Measurements from ENCODE around the gene MRPL14. TPM values are rescaled to one million over a fixed set of nuclear protein-coding genes. Genes with fewer than 3 reads are reported as not detected.

The MRPL14 gene
- polyA plus RNA-seq, 2 donors, result 31.9 to 63.8 TPM

- Histone ChIP-seq H3K4me1 (ENCODE audit: control insufficient read depth in 2 of 2, insufficient read depth in 2 of 2, low read length in 1 of 2) (peaks cover 2% of the 10 kb centered on the region in 2 donors), H3K9me3 (ENCODE audit: control insufficient read depth in 2 of 2, insufficient read depth in 1 of 2, low read depth in 1 of 2, low read length in 1 of 2) (no peaks in the 10 kb centered on the region), H3K4me3 (ENCODE audit: low read depth in 1 of 2, low read length in 2 of 2) (no peak overlapping the region), H3K27ac (ENCODE audit: low read depth in 2 of 2, low read length in 1 of 2) (no peak overlapping the region), H3K27me3 (ENCODE audit: control insufficient read depth in 1 of 2, insufficient read depth in 2 of 2, low read length in 2 of 2) (no peaks in the 10 kb centered on the region), H3K36me3 (ENCODE audit: control insufficient read depth in 2 of 2, insufficient read depth in 2 of 2, low read length in 1 of 2) (no peaks in the 10 kb centered on the region)
- WGBS, 2 donors, result 61 to 75% methylated on average over 7 of the region's 7 CpGs
These were observed 38.9 kb upstream of the MRPL14 start for GRCh38 chr6:44166116-44166515.

GRCh38 chr6:44162876-44163625, 35.8 kb upstream of the MRPL14 start:
- no peaks in the 10 kb centered on the region for H3K4me1 ChIP-seq (ENCODE audit: control insufficient read depth in 2 of 2, insufficient read depth in 2 of 2, low read length in 1 of 2)
- no peak overlapping the region for H3K27ac ChIP-seq (ENCODE audit: low read depth in 2 of 2, low read length in 1 of 2)
- H3K36me3 ChIP-seq (ENCODE audit: control insufficient read depth in 2 of 2, insufficient read depth in 2 of 2, low read length in 1 of 2), result no peaks in the 10 kb centered on the region
- no peaks in the 10 kb centered on the region for H3K27me3 ChIP-seq (ENCODE audit: control insufficient read depth in 1 of 2, insufficient read depth in 2 of 2, low read length in 2 of 2)
- no peaks in the 10 kb centered on the region for H3K9me3 ChIP-seq (ENCODE audit: control insufficient read depth in 2 of 2, insufficient read depth in 1 of 2, low read depth in 1 of 2, low read length in 1 of 2)
- WGBS, 2 donors, result 78 to 79% methylated on average over 8 of the region's 8 CpGs
- no peak overlapping the region for H3K4me3 ChIP-seq (ENCODE audit: low read depth in 1 of 2, low read length in 2 of 2)

GRCh38 chr6:44161997-44162338, 34.7 kb upstream of the MRPL14 start:
- Histone ChIP-seq H3K27ac (ENCODE audit: low read depth in 2 of 2, low read length in 1 of 2) (no peak overlapping the region), H3K27me3 (ENCODE audit: control insufficient read depth in 1 of 2, insufficient read depth in 2 of 2, low read length in 2 of 2) (no peaks in the 10 kb centered on the region), H3K36me3 (ENCODE audit: control insufficient read depth in 2 of 2, insufficient read depth in 2 of 2, low read length in 1 of 2) (no peaks in the 10 kb centered on the region), H3K4me3 (ENCODE audit: low read depth in 1 of 2, low read length in 2 of 2) (no peak overlapping the region), H3K9me3 (ENCODE audit: control insufficient read depth in 2 of 2, insufficient read depth in 1 of 2, low read depth in 1 of 2, low read length in 1 of 2) (no peaks in the 10 kb centered on the region), H3K4me1 (ENCODE audit: control insufficient read depth in 2 of 2, insufficient read depth in 2 of 2, low read length in 1 of 2) (peaks cover 0 to under 1% of the 10 kb centered on the region in 2 donors)
- WGBS, 2 donors, result 71 to 72% methylated on average over 8 of the region's 8 CpGs

- no peaks in the 10 kb centered on the region for H3K27me3 ChIP-seq (ENCODE audit: control insufficient read depth in 1 of 2, insufficient read depth in 2 of 2, low read length in 2 of 2)
- no peaks in the 10 kb centered on the region for H3K9me3 ChIP-seq (ENCODE audit: control insufficient read depth in 2 of 2, insufficient read depth in 1 of 2, low read depth in 1 of 2, low read length in 1 of 2)
- H3K4me1 ChIP-seq (ENCODE audit: control insufficient read depth in 2 of 2, insufficient read depth in 2 of 2, low read length in 1 of 2), result peaks cover 0 to 2% of the 10 kb centered on the region in 2 donors
- 79 to 88% methylated on average over 5 of the region's 5 CpGs for WGBS, 2 donors
- no peak within 1 kb of the TSS for H3K4me3 ChIP-seq (ENCODE audit: low read depth in 1 of 2, low read length in 2 of 2)
- H3K27ac ChIP-seq (ENCODE audit: low read depth in 2 of 2, low read length in 1 of 2), result no peak within 1 kb of the TSS
- H3K36me3 ChIP-seq (ENCODE audit: control insufficient read depth in 2 of 2, insufficient read depth in 2 of 2, low read length in 1 of 2), result peaks cover 0 to 2% of the 10 kb centered on the region in 2 donors
These were observed 31.5 kb upstream of the MRPL14 start, which contains the start of gene CAPN11 for GRCh38 chr6:44158770-44159228. Gene CAPN11 (plus strand): TSS chr6:44158820. CDS start chr6:44158849, 29 bp downstream.

- Histone ChIP-seq H3K9me3 (ENCODE audit: control insufficient read depth in 2 of 2, insufficient read depth in 1 of 2, low read depth in 1 of 2, low read length in 1 of 2) (no peaks in the 10 kb centered on the region), H3K27me3 (ENCODE audit: control insufficient read depth in 1 of 2, insufficient read depth in 2 of 2, low read length in 2 of 2) (no peaks in the 10 kb centered on the region), H3K4me3 (ENCODE audit: low read depth in 1 of 2, low read length in 2 of 2) (no peak overlapping the region), H3K4me1 (ENCODE audit: control insufficient read depth in 2 of 2, insufficient read depth in 2 of 2, low read length in 1 of 2) (peaks cover 0 to 2% of the 10 kb centered on the region in 2 donors), H3K36me3 (ENCODE audit: control insufficient read depth in 2 of 2, insufficient read depth in 2 of 2, low read length in 1 of 2) (peaks cover 0 to 13% of the 10 kb centered on the region in 2 donors), H3K27ac (ENCODE audit: low read depth in 2 of 2, low read length in 1 of 2) (no peak overlapping the region)
- 78 to 82% methylated on average over 11 of the region's 11 CpGs for WGBS, 2 donors
These were observed 29.9 kb upstream of the MRPL14 start for GRCh38 chr6:44157152-44157521.

- peaks cover 0 to 4% of the 10 kb centered on the region in 2 donors for H3K4me1 ChIP-seq (ENCODE audit: control insufficient read depth in 2 of 2, insufficient read depth in 2 of 2, low read length in 1 of 2)
- no peaks in the 10 kb centered on the region for H3K9me3 ChIP-seq (ENCODE audit: control insufficient read depth in 2 of 2, insufficient read depth in 1 of 2, low read depth in 1 of 2, low read length in 1 of 2)
- 69 to 81% methylated on average over 9 of the region's 9 CpGs for WGBS, 2 donors
- no peaks in the 10 kb centered on the region for H3K27me3 ChIP-seq (ENCODE audit: control insufficient read depth in 1 of 2, insufficient read depth in 2 of 2, low read length in 2 of 2)
- H3K36me3 ChIP-seq (ENCODE audit: control insufficient read depth in 2 of 2, insufficient read depth in 2 of 2, low read length in 1 of 2), result peaks cover 0 to 14% of the 10 kb centered on the region in 2 donors
- no peak overlapping the region for H3K27ac ChIP-seq (ENCODE audit: low read depth in 2 of 2, low read length in 1 of 2)
- H3K4me3 ChIP-seq (ENCODE audit: low read depth in 1 of 2, low read length in 2 of 2), result no peak overlapping the region
These were observed 29.4 kb upstream of the MRPL14 start for GRCh38 chr6:44156494-44157151.

GRCh38 chr6:44154067-44154466, 26.8 kb upstream of the MRPL14 start:
- Histone ChIP-seq H3K36me3 (ENCODE audit: control insufficient read depth in 2 of 2, insufficient read depth in 2 of 2, low read length in 1 of 2) (peaks cover 0 to 21% of the 10 kb centered on the region in 2 donors), H3K27me3 (ENCODE audit: control insufficient read depth in 1 of 2, insufficient read depth in 2 of 2, low read length in 2 of 2) (no peaks in the 10 kb centered on the region), H3K4me3 (ENCODE audit: low read depth in 1 of 2, low read length in 2 of 2) (no peak overlapping the region), H3K4me1 (ENCODE audit: control insufficient read depth in 2 of 2, insufficient read depth in 2 of 2, low read length in 1 of 2) (peaks cover 0 to 6% of the 10 kb centered on the region in 2 donors), H3K27ac (ENCODE audit: low read depth in 2 of 2, low read length in 1 of 2) (no peak overlapping the region), H3K9me3 (ENCODE audit: control insufficient read depth in 2 of 2, insufficient read depth in 1 of 2, low read depth in 1 of 2, low read length in 1 of 2) (no peaks in the 10 kb centered on the region)
- WGBS, 2 donors, result 89 to 93% methylated on average over 12 of the region's 12 CpGs

GRCh38 chr6:44152533-44152932, 25.3 kb upstream of the MRPL14 start:
- 91 to 95% methylated on average over 14 to 19 of the region's 19 CpGs for WGBS, 2 donors
- Histone ChIP-seq H3K4me1 (ENCODE audit: control insufficient read depth in 2 of 2, insufficient read depth in 2 of 2, low read length in 1 of 2) (peaks cover 0 to 6% of the 10 kb centered on the region in 2 donors), H3K4me3 (ENCODE audit: low read depth in 1 of 2, low read length in 2 of 2) (no peak overlapping the region), H3K27ac (ENCODE audit: low read depth in 2 of 2, low read length in 1 of 2) (no peak overlapping the region), H3K36me3 (ENCODE audit: control insufficient read depth in 2 of 2, insufficient read depth in 2 of 2, low read length in 1 of 2) (peaks cover 9 to 32% of the 10 kb centered on the region in 2 donors), H3K27me3 (ENCODE audit: control insufficient read depth in 1 of 2, insufficient read depth in 2 of 2, low read length in 2 of 2) (no peaks in the 10 kb centered on the region), H3K9me3 (ENCODE audit: control insufficient read depth in 2 of 2, insufficient read depth in 1 of 2, low read depth in 1 of 2, low read length in 1 of 2) (no peaks in the 10 kb centered on the region)

GRCh38 chr6:44152109-44152461, 24.8 kb upstream of the MRPL14 start:
- WGBS, 2 donors, result 53 to 56% methylated on average over 8 of the region's 8 CpGs
- H3K36me3 ChIP-seq (ENCODE audit: control insufficient read depth in 2 of 2, insufficient read depth in 2 of 2, low read length in 1 of 2), result peaks cover 9 to 36% of the 10 kb centered on the region in 2 donors
- no peaks in the 10 kb centered on the region for H3K9me3 ChIP-seq (ENCODE audit: control insufficient read depth in 2 of 2, insufficient read depth in 1 of 2, low read depth in 1 of 2, low read length in 1 of 2)
- H3K4me3 ChIP-seq (ENCODE audit: low read depth in 1 of 2, low read length in 2 of 2), result no peak overlapping the region
- H3K27me3 ChIP-seq (ENCODE audit: control insufficient read depth in 1 of 2, insufficient read depth in 2 of 2, low read length in 2 of 2), result no peaks in the 10 kb centered on the region
- H3K27ac ChIP-seq (ENCODE audit: low read depth in 2 of 2, low read length in 1 of 2), result no peak overlapping the region
- H3K4me1 ChIP-seq (ENCODE audit: control insufficient read depth in 2 of 2, insufficient read depth in 2 of 2, low read length in 1 of 2), result peaks cover 0 to 6% of the 10 kb centered on the region in 2 donors

Measured in esophagus (tissue), 2 donors.